H9 (cell line): Measurements from ENCODE around the gene MORC4. TPM values are rescaled to one million over a fixed set of nuclear protein-coding genes. Genes with fewer than 3 reads are reported as not detected.

Source experiments
- DNase-seq: peaks from one replicate; pipeline ENCODE4 v3.0.0-alpha.2; 2017
- H2AFZ ChIP-seq: one replicate; pipeline ENCODE4 v1.6.1; 2013; ENCODE audit warnings: mild to moderate bottlenecking, low read length, control low read depth, moderate library complexity
- H2AK5ac ChIP-seq: 2 replicates; pipeline ENCODE4 v1.6.1; 2013; ENCODE audit warnings: low read length, control low read depth, mixed read lengths; ENCODE audit not compliant: insufficient read length
- H2BK120ac ChIP-seq: one replicate; pipeline ENCODE4 v1.6.1; 2013; ENCODE audit warnings: low read depth, mild to moderate bottlenecking, low read length, control low read depth, inconsistent platforms; ENCODE audit not compliant: poor library complexity, severe bottlenecking
- H2BK12ac ChIP-seq: 2 replicates; pipeline ENCODE4 v1.6.1; 2013; ENCODE audit warnings: low read length, control low read depth, mixed read lengths, low read depth; ENCODE audit not compliant: insufficient read length
- H2BK15ac ChIP-seq: 2 replicates; pipeline ENCODE4 v1.6.1; 2013; ENCODE audit warnings: low read depth, low read length, control low read depth
- H2BK20ac ChIP-seq: one replicate; pipeline ENCODE4 v1.6.1; 2013; ENCODE audit warnings: low read depth, mild to moderate bottlenecking, low read length, control low read depth, inconsistent platforms; ENCODE audit not compliant: poor library complexity, severe bottlenecking
- H2BK5ac ChIP-seq: 2 replicates; pipeline ENCODE4 v1.6.1; 2013; ENCODE audit warnings: low read length, control low read depth, mixed read lengths; ENCODE audit not compliant: insufficient read length
- H3K14ac ChIP-seq: 2 replicates; pipeline ENCODE4 v1.6.1; 2013; ENCODE audit warnings: low read length, control low read depth; ENCODE audit not compliant: insufficient read depth
- H3K18ac ChIP-seq: 2 replicates; pipeline ENCODE4 v1.6.1; 2013; ENCODE audit warnings: low read depth, mild to moderate bottlenecking, mixed read lengths, low read length, control low read depth; ENCODE audit not compliant: insufficient read length
- H3K23ac ChIP-seq: 2 replicates; pipeline ENCODE4 v1.6.1; 2013; ENCODE audit warnings: low read length, control low read depth, mixed read lengths, low read depth; ENCODE audit not compliant: insufficient read length
- H3K23me2 ChIP-seq: 2 replicates; pipeline ENCODE4 v1.6.1; 2013; ENCODE audit warnings: low read depth, mild to moderate bottlenecking, mixed read lengths, low read length, control low read depth; ENCODE audit not compliant: insufficient read length, poor library complexity, severe bottlenecking
- H3K27ac ChIP-seq: 2 replicates; pipeline ENCODE4 v1.5.1; 2013; ENCODE audit warnings: low read length, control low read depth, mixed read lengths, low read depth; ENCODE audit not compliant: insufficient read length
- H3K27me3 ChIP-seq: 2 replicates; pipeline ENCODE4 v1.6.1; 2013; ENCODE audit warnings: low read length, control low read depth, inconsistent platforms; ENCODE audit not compliant: insufficient read depth
- H3K4ac ChIP-seq: 2 replicates; pipeline ENCODE4 v1.6.1; 2013; ENCODE audit warnings: low read depth, mild to moderate bottlenecking, control low read depth, inconsistent platforms, low read length, moderate library complexity
- H3K4me1 ChIP-seq: 2 replicates; pipeline ENCODE4 v1.6.1; 2013; ENCODE audit warnings: low read length, control low read depth, inconsistent platforms; ENCODE audit not compliant: insufficient read depth
- H3K4me2 ChIP-seq: 2 replicates; pipeline ENCODE4 v1.6.1; 2013; ENCODE audit warnings: low read length, control low read depth, mixed read lengths; ENCODE audit not compliant: insufficient read length, insufficient read depth
- H3K56ac ChIP-seq: 2 replicates; pipeline ENCODE4 v1.6.1; 2013; ENCODE audit warnings: low read depth, mild to moderate bottlenecking, mixed read lengths, low read length, control low read depth; ENCODE audit not compliant: insufficient read length
- H3K79me1 ChIP-seq: 2 replicates; pipeline ENCODE4 v1.6.1; 2013; ENCODE audit warnings: low read depth, mild to moderate bottlenecking, moderate library complexity, low read length, control low read depth, inconsistent platforms; ENCODE audit not compliant: insufficient read depth, poor library complexity, severe bottlenecking
- H3K79me2 ChIP-seq: 2 replicates; pipeline ENCODE4 v1.6.1; 2013; ENCODE audit warnings: low read length, control low read depth, inconsistent platforms; ENCODE audit not compliant: insufficient read depth
- H3K9ac ChIP-seq: 2 replicates; pipeline ENCODE4 v1.6.1; 2013; ENCODE audit warnings: low read length, control low read depth, mixed read lengths; ENCODE audit not compliant: insufficient read length; ENCODE audit errors: extremely low read depth
- H3K9me3 ChIP-seq: one replicate; pipeline ENCODE4 v1.6.1; 2013; ENCODE audit warnings: low read depth, low read length, inconsistent platforms; ENCODE audit not compliant: control insufficient read depth
- H3T11ph ChIP-seq: one replicate; pipeline ENCODE4 v1.6.1; 2013; ENCODE audit warnings: mild to moderate bottlenecking, low read length, control low read depth, inconsistent platforms
- H4K20me1 ChIP-seq: one replicate; pipeline ENCODE4 v1.6.1; 2013; ENCODE audit not compliant: control insufficient read depth, insufficient read length, insufficient read depth
- H4K5ac ChIP-seq: 2 replicates; pipeline ENCODE4 v1.6.1; 2013; ENCODE audit warnings: low read depth, mild to moderate bottlenecking, mixed read lengths, low read length, control low read depth; ENCODE audit not compliant: insufficient read length
- H4K8ac ChIP-seq: replicated peaks from 2 replicates; pipeline ENCODE4 v1.6.1; 2013; ENCODE audit warnings: low read length, control low read depth, mixed read lengths, low read depth; ENCODE audit not compliant: insufficient read length
- H4K91ac ChIP-seq: 2 replicates; pipeline ENCODE4 v1.6.1; 2013; ENCODE audit warnings: low read depth, mild to moderate bottlenecking, moderate library complexity, mixed read lengths, low read length, control low read depth; ENCODE audit not compliant: insufficient read length
- H3K27ac Mint-ChIP-seq, 3 experiments: 2 replicates in 2 of 3; 3 replicates in 1 of 3; pipeline ENCODE4 v1.8.0; 2020 to 2021; ENCODE audit warnings: mixed read lengths in 3 of 3, mild to moderate bottlenecking in 1 of 3, moderate library complexity in 1 of 3
- H3K27me3 Mint-ChIP-seq: 2 replicates; pipeline ENCODE4 v1.8.0; 2021; ENCODE audit warnings: low read depth, mild to moderate bottlenecking, moderate library complexity, mixed read lengths
- H3K36me3 Mint-ChIP-seq, 3 experiments: 2 replicates in 2 of 3; 3 replicates in 1 of 3; pipeline ENCODE4 v1.8.0; 2020 to 2021; ENCODE audit warnings: low read depth in 3 of 3, mixed read lengths in 3 of 3; ENCODE audit not compliant: insufficient read depth in 1 of 3
- H3K4me1 Mint-ChIP-seq, 2 experiments: 2 replicates each; pipeline ENCODE4 v1.8.0; 2020; ENCODE audit warnings: mixed read lengths in 2 of 2
- H3K4me3 Mint-ChIP-seq, 2 experiments: 2 replicates in 1 of 2; 3 replicates in 1 of 2; pipeline ENCODE4 v1.8.0; 2020 to 2021; ENCODE audit warnings: mild to moderate bottlenecking in 2 of 2, mixed read lengths in 2 of 2, moderate library complexity in 1 of 2
- H3K9me3 Mint-ChIP-seq, 2 experiments: 2 replicates in 1 of 2; 3 replicates in 1 of 2; pipeline ENCODE4 v1.8.0; 2020; ENCODE audit warnings: mild to moderate bottlenecking in 2 of 2, mixed read lengths in 2 of 2, moderate library complexity in 1 of 2
- WGBS: extraction: QIAGEN DNeasy Blood & Tissue Kit; methylation state at CpG from one replicate; pipeline ENCODE4 v1.1.7; 2013; ENCODE audit warnings: missing lambda C conversion rate, low lambda C conversion rate, mixed read lengths; ENCODE audit not compliant: insufficient read length; ENCODE audit errors: extremely low coverage; 5-methylcytosine and 5-hydroxymethylcytosine counted together
- total RNA-seq: library from RNA; stranded (reverse); gene quantifications from 2 replicates; pipeline ENCODE4 v1.2.1, GENCODE V29; 2021
- TF ChIP-seq, protein P1 (sequence below): fragments of 200-600 bp; sonication (generic); conservative IDR thresholded peaks from 3 replicates; pipeline ENCODE4 v1.8.0; 2021; ENCODE audit warnings: antibody characterized with exemption, mild to moderate bottlenecking

MORC4 gene
- total RNA-seq, 1 experiment from 2014 or later, result 4.3 TPM

DNA sequence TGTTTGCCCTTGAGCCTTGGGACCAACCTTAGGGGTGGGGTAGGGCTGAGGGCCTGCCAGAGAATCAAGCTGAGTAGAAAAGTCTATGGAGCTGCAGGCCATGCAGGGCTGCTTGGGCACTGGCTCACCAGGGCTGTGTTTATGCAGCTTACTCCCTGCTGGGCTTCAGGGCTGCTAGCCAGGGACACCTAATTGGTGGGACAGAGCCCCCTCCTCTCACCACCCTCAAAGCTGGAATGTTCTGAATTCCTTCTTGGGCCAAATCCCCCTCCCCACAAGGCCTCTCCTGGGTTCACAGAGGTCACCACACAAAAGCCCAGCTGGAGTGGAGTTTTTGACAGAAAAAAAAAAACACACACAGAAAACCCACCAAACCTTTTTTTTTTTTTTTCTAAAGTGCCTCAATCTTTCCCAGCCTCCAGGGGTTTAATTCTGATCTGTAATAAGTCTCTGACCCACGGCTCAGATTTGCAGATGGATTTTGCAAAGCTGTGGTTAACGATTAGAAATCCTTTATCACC, 80.0 kb downstream of the MORC4 start, which contains the start of gene CLDN2:
TSS of gene CLDN2 (plus strand) at position 471 of the 521 bp plus-strand sequence. CDS start 7,827 bp downstream, outside the sequence.
- no peaks in the 10 kb centered on the region for H3K23me2 ChIP-seq
- H3T11ph ChIP-seq, result no peak within 1 kb of the TSS
- TF ChIP-seq, protein P1, sequence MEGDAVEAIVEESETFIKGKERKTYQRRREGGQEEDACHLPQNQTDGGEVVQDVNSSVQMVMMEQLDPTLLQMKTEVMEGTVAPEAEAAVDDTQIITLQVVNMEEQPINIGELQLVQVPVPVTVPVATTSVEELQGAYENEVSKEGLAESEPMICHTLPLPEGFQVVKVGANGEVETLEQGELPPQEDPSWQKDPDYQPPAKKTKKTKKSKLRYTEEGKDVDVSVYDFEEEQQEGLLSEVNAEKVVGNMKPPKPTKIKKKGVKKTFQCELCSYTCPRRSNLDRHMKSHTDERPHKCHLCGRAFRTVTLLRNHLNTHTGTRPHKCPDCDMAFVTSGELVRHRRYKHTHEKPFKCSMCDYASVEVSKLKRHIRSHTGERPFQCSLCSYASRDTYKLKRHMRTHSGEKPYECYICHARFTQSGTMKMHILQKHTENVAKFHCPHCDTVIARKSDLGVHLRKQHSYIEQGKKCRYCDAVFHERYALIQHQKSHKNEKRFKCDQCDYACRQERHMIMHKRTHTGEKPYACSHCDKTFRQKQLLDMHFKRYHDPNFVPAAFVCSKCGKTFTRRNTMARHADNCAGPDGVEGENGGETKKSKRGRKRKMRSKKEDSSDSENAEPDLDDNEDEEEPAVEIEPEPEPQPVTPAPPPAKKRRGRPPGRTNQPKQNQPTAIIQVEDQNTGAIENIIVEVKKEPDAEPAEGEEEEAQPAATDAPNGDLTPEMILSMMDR, result no peak
- H3K4me3 Mint-ChIP-seq, result no peak within 1 kb of the TSS
- DNase-seq, result peak; percentile 59
- no peaks in the 10 kb centered on the region for H3K27me3 ChIP-seq
- no peak within 1 kb of the TSS for H4K5ac ChIP-seq
- no peak within 1 kb of the TSS for H2BK15ac ChIP-seq
- H3K9ac ChIP-seq, result no peak within 1 kb of the TSS
- H2BK20ac ChIP-seq, result no peak within 1 kb of the TSS
- no peaks in the 10 kb centered on the region for H3K79me2 ChIP-seq
- H3K9me3 ChIP-seq, result no peaks in the 10 kb centered on the region
- WGBS, result no CpG with 5 or more reads among the region's 2 CpGs
- H3K23ac ChIP-seq, result no peak within 1 kb of the TSS
- no peak within 1 kb of the TSS for H3K56ac ChIP-seq
- H3K4me2 ChIP-seq, result no peak within 1 kb of the TSS
- H3K18ac ChIP-seq, result no peak within 1 kb of the TSS
- H3K9me3 Mint-ChIP-seq, result peaks cover 0 to 30% of the 10 kb centered on the region in 2 experiments; a peak in 2 of 5 replicates
- H3K79me1 ChIP-seq, result no peaks in the 10 kb centered on the region
- H3K4ac ChIP-seq, result no peak within 1 kb of the TSS
- no peak within 1 kb of the TSS for H4K8ac ChIP-seq
- no peak within 1 kb of the TSS for H3K27ac ChIP-seq
- no peak within 1 kb of the TSS for H2BK5ac ChIP-seq
- H2AK5ac ChIP-seq, result no peak within 1 kb of the TSS
- no peaks in the 10 kb centered on the region for H4K20me1 ChIP-seq
- no peak within 1 kb of the TSS for H2BK12ac ChIP-seq
- peaks cover 9% of the 10 kb centered on the region for H3K27me3 Mint-ChIP-seq
- no peaks in the 10 kb centered on the region; the same call in 1 of the 2 replicates for H3K4me1 ChIP-seq
- no peak within 1 kb of the TSS for H3K14ac ChIP-seq
- H3K4me1 Mint-ChIP-seq, result peaks cover 13 to 15% of the 10 kb centered on the region in 2 experiments; a peak in 3 of 4 replicates
- peaks cover 0 to 2% (median 0%) of the 10 kb centered on the region in 3 experiments; a peak in 1 of 7 replicates for H3K36me3 Mint-ChIP-seq
- no peak within 1 kb of the TSS for H4K91ac ChIP-seq
- H3K27ac Mint-ChIP-seq, result peak within 1 kb of the TSS in 1 of 3 experiments; percentile 3; a peak in 1 of 7 replicates
- no peak within 1 kb of the TSS for H2AFZ ChIP-seq
- H2BK120ac ChIP-seq, result no peak within 1 kb of the TSS
